KMS-11 (cell line): ENCODE data around the gene UCHL3.

ENCODE experiments used
- H2AFZ ChIP-seq: fragments of 200-600 bp; sonication (generic); 2 replicates; pipeline ENCODE4 v1.6.1; 2016; ENCODE audit warnings: antibody characterized with exemption, mixed run types, low read depth
- H3K27ac ChIP-seq: fragments of 200-600 bp; sonication (generic); 2 replicates; pipeline ENCODE4 v1.6.1; 2016; ENCODE audit warnings: mild to moderate bottlenecking, mixed run types
- H3K27me3 ChIP-seq: fragments of 200-600 bp; sonication (generic); 2 replicates; pipeline ENCODE4 v1.6.1; 2017; ENCODE audit warnings: mild to moderate bottlenecking, low read depth, mixed run types, moderate library complexity; ENCODE audit not compliant: insufficient read depth
- H3K36me3 ChIP-seq: fragments of 200-600 bp; sonication (generic); 2 replicates; pipeline ENCODE4 v1.6.1; 2017; ENCODE audit warnings: mild to moderate bottlenecking, mixed run types; ENCODE audit not compliant: insufficient read depth
- H3K4me1 ChIP-seq: fragments of 200-600 bp; sonication (generic); 2 replicates; pipeline ENCODE4 v1.6.1; 2016; ENCODE audit warnings: mild to moderate bottlenecking, low read depth, mixed run types; ENCODE audit not compliant: poor library complexity, severe bottlenecking
- H3K4me2 ChIP-seq: fragments of 200-600 bp; sonication (generic); 2 replicates; pipeline ENCODE4 v1.7.0; 2016; ENCODE audit warnings: mild to moderate bottlenecking, mixed run types
- H3K4me3 ChIP-seq: fragments of 200-600 bp; sonication (generic); IDR thresholded peaks from 2 replicates; pipeline ENCODE4 v1.6.1; 2017; ENCODE audit warnings: low read depth, low read length, mixed read lengths; ENCODE audit not compliant: insufficient read depth
- H3K79me2 ChIP-seq: fragments of 200-600 bp; sonication (generic); 2 replicates; pipeline ENCODE4 v1.6.1; 2016; ENCODE audit warnings: low read depth, mixed run types; ENCODE audit not compliant: insufficient read depth
- H3K9ac ChIP-seq: fragments of 200-600 bp; sonication (generic); 2 replicates; pipeline ENCODE4 v1.6.1; 2016; ENCODE audit warnings: mild to moderate bottlenecking, mixed run types
- H4K20me1 ChIP-seq: fragments of 200-600 bp; sonication (generic); 2 replicates; pipeline ENCODE4 v1.6.1; 2016; ENCODE audit warnings: mild to moderate bottlenecking, mixed run types; ENCODE audit not compliant: insufficient read depth
- TF ChIP-seq, protein P1 (sequence below): fragments of 200-600 bp; sonication (generic); conservative IDR thresholded peaks from 2 replicates; pipeline ENCODE4 v1.6.1; 2017; ENCODE audit warnings: low read depth, mild to moderate bottlenecking, antibody characterized with exemption, low read length, moderate library complexity, mixed read lengths

The UCHL3 gene

DNA sequence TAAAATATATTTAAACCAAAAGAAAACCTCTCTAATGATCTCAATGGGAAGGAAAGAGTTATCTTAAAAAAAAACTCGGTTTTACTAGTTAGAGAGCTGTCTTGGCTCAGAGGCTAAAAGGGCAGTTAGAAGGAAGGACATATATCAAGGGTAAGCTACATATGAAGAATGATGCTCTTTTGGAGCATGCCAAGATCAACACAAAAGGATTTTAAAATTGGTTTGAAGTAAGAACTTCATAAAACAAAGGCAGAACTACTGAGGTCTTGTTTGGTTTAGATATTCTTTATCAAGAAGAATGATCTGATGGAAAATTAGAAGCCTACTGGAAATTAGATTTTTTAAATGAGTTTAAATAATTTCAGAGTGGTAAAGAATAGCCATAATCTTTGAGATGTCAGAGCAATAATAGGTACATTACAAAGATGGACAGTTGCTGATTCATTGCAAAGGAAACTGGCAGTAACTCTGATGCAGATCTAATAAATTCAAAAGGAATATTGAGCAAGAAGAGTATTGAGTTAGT is 47.1 kb downstream of the UCHL3 start:
- H3K4me2 ChIP-seq, result no peak overlapping the region
- no peak overlapping the region for H3K27ac ChIP-seq
- H2AFZ ChIP-seq, result no peak overlapping the region
- no peaks in the 10 kb centered on the region for H3K4me1 ChIP-seq
- H3K4me3 ChIP-seq, result no peak overlapping the region
- no peaks in the 10 kb centered on the region for H3K36me3 ChIP-seq
- no peaks in the 10 kb centered on the region for H4K20me1 ChIP-seq
- no peak overlapping the region for H3K9ac ChIP-seq
- TF ChIP-seq, protein P1, sequence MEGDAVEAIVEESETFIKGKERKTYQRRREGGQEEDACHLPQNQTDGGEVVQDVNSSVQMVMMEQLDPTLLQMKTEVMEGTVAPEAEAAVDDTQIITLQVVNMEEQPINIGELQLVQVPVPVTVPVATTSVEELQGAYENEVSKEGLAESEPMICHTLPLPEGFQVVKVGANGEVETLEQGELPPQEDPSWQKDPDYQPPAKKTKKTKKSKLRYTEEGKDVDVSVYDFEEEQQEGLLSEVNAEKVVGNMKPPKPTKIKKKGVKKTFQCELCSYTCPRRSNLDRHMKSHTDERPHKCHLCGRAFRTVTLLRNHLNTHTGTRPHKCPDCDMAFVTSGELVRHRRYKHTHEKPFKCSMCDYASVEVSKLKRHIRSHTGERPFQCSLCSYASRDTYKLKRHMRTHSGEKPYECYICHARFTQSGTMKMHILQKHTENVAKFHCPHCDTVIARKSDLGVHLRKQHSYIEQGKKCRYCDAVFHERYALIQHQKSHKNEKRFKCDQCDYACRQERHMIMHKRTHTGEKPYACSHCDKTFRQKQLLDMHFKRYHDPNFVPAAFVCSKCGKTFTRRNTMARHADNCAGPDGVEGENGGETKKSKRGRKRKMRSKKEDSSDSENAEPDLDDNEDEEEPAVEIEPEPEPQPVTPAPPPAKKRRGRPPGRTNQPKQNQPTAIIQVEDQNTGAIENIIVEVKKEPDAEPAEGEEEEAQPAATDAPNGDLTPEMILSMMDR, result no peak
- no peaks in the 10 kb centered on the region for H3K27me3 ChIP-seq
- H3K79me2 ChIP-seq, result no peaks in the 10 kb centered on the region

DNA sequence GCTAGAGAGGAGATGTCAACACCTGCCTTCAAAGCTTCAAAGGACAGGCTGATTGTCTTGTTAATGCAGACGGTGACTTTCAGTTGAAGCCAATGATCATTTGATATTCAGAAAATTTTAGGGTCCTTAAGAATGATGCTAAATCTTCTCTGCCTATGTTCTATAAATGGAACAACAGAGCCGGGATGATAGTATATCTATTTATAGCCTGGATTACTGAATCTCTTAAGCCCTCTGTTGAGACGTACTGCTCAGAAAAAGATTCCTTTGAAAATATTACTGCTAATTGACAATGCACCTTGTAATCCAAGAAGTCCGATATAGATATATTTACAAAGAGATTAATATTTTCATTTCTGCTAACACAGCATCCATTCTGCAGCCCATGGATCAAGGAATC is 50.8 kb downstream of the UCHL3 start:
- H3K4me2 ChIP-seq, result no peak overlapping the region
- no peaks in the 10 kb centered on the region for H3K36me3 ChIP-seq
- H3K9ac ChIP-seq, result no peak overlapping the region
- H3K4me1 ChIP-seq, result no peaks in the 10 kb centered on the region
- no peaks in the 10 kb centered on the region for H3K79me2 ChIP-seq
- H3K27me3 ChIP-seq, result no peaks in the 10 kb centered on the region
- TF ChIP-seq, protein P1, result no peak
- H3K4me3 ChIP-seq, result no peak overlapping the region
- no peak overlapping the region for H2AFZ ChIP-seq
- H3K27ac ChIP-seq, result no peak overlapping the region
- H4K20me1 ChIP-seq, result no peaks in the 10 kb centered on the region

DNA sequence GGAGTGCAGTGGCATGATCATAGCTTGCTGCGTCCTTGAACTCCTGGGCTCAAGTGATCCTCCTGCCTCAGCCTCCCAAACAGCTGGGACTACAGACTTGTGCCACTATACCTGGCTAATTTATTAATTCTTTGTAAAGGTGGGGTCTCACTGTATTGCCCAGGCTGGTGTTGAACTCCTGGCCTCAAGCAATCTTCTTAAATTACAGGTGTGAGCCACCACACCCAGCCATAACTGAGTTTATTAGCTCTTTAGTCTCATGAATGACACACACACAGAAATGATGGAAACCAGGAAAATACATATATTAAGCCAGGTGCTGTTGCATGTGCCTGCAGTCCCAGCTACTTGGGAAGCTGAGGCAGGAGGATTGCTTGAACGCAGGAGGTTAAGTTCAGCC is 53.4 kb downstream of the UCHL3 start:
- Histone ChIP-seq H3K9ac (no peak overlapping the region), H3K79me2 (no peaks in the 10 kb centered on the region), H3K27ac (no peak overlapping the region), H3K27me3 (no peaks in the 10 kb centered on the region), H2AFZ (no peak overlapping the region), H3K4me2 (no peak overlapping the region), H3K4me1 (no peaks in the 10 kb centered on the region), H4K20me1 (no peaks in the 10 kb centered on the region), H3K36me3 (no peaks in the 10 kb centered on the region), H3K4me3 (no peak overlapping the region)
- TF ChIP-seq, protein P1, result no peak

DNA sequence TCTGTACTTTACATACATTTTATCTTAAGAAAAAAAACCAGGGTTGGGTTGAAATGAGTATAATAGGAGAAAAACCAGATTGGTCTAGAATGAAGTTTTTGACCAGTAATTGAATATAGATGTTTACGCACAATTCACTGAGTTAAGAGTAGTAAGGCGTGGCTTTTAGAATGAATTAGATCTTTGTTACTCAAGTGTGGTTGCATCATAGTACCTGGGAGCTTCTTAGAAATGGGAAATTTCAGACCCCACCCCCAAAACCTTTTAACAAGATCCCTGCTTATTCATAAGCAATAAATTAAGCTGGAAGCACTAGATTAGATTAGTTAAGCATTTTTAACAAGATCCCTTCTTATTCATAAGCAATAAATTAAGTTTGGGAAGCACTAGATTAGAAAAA is 57.9 kb downstream of the UCHL3 start:
- Histone ChIP-seq H3K27me3 (no peaks in the 10 kb centered on the region), H3K4me3 (no peak overlapping the region), H3K4me1 (no peaks in the 10 kb centered on the region), H3K36me3 (no peaks in the 10 kb centered on the region), H4K20me1 (no peaks in the 10 kb centered on the region), H3K4me2 (no peak overlapping the region), H3K79me2 (no peaks in the 10 kb centered on the region), H3K27ac (no peak overlapping the region), H2AFZ (no peak overlapping the region), H3K9ac (no peak overlapping the region)
- TF ChIP-seq, protein P1, result no peak
